CD4-positive, alpha-beta T cell treated with Interleukin-4 for 1 hour (primary cell): ENCODE data around the gene MTNR1B.

Experiments
- DNase-seq, 2 donors: peaks; one replicate each; pipeline ENCODE4 v3.0.0-alpha.2; 2020 to 2022

MTNR1B gene

DNA sequence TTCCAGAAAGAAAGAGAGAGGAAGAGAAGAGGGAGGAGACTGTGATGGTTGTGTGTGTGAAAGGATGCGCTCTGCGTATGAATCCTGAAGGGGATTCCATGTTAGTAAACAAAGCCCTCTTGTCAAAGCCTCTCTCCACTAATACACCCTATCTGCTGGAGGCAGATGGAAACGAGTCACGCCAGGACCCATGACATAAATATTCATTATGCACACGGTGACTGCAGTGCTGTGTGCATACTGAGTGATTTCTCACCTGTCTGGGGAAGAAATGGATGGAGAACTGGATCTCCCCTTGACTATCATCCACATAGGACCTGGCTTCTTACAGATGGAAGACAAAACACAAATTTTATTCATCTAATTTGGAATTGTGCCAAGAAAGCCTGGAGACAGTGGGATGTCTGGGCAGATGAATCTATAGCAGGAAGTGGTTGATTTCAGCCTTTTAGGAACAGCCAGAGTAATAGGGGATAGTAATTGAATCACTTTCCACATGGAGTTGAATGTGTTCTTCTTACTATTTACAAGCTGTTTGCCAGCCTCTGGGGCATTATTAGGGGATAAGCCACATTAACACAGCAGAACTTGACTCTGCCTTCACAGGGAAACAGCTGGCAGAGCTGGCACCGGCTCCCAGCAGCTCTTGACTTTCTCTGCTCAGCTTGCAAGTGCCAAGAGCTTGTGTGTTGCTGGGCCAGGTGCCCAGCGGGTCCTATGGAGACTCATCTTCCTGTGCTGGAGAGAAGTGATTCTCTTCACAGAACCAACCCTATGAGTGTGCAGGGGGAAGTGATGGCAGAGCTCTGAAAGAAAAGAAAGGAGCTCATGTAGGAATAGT is 9.0 kb downstream of the MTNR1B start:
- DNase-seq: no peak

GRCh38 chr11:92979176-92979575 is 9.7 kb downstream of the MTNR1B start:
- DNase-seq: no peak

- DNase-seq: no peak
Measured at GRCh38 chr11:92980312-92980711, 10.9 kb downstream of the MTNR1B start.

DNA sequence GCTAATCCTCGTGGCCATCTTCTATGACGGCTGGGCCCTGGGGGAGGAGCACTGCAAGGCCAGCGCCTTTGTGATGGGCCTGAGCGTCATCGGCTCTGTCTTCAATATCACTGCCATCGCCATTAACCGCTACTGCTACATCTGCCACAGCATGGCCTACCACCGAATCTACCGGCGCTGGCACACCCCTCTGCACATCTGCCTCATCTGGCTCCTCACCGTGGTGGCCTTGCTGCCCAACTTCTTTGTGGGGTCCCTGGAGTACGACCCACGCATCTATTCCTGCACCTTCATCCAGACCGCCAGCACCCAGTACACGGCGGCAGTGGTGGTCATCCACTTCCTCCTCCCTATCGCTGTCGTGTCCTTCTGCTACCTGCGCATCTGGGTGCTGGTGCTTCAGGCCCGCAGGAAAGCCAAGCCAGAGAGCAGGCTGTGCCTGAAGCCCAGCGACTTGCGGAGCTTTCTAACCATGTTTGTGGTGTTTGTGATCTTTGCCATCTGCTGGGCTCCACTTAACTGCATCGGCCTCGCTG is 12.1 kb downstream of the MTNR1B start:
- no peak for DNase-seq

GRCh38 chr11:92986585-92986984 is 17.1 kb downstream of the MTNR1B start:
- DNase-seq: no peak

GRCh38 chr11:92993004-92993403 is 23.6 kb downstream of the MTNR1B start:
- DNase-seq: no peak

DNA sequence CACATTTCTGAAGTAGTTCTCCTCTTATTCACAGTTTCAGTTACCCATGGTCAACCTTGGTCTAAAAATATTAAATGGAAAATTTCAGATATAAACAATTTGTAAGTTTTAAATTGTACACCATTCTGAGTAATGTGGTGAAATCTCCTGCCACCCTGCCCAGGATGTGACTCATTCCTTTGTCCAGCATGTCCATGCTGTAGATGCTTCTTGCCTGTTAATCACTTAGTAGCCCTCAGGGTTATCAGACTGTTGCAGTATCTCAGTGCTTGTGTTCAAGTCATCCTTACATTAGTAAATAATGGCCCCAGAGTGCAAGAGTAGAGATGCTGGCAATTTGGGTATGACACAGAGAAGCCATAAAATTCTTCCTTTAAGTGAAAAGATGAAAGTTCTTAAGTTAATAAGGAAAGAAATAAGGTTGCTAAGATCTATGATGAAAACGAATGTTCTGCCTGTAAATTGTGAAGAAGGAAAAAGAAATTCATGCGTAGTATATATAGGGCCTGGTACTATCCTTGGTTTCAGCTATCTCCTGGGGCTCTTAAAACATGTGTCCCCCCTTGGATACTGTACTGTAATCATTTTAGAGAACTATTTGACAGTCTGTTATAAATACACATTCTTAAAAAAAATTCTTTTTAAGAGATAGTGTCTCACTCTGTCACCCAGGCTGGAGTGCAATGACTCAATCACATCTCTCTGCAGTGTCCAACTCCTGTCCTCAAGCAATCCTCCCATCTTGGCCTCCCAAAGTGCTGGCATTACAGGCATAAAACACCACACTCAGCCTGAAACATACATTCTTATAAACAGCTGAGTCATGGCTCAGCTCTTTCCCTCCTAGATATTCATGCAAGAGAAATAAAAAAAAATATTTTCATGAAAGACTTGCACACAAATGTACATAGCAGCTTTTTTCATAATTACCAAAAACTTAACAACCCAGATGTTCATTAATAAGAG is 31.3 kb downstream of the MTNR1B start:
- no peak for DNase-seq

DNA sequence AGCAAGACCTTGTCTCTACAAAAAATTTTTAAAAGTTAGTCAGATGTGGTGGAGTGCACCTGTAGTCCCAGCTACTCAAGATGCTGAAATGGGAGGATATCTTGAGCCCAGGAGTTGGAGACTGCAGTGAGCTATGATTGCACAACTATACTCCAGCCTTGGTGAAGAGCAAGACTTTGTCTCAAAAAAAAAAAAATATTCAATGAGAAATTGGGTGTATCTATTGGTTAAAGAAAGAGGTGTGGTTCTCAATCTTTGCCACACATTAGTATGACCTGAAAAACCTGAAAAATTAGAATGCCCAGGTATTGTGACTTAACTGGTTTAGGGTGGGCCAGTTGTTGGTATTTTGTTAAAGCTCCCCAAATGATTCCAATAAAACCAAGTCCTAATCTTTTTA is 32.4 kb downstream of the MTNR1B start:
- DNase-seq: no peak

DNA sequence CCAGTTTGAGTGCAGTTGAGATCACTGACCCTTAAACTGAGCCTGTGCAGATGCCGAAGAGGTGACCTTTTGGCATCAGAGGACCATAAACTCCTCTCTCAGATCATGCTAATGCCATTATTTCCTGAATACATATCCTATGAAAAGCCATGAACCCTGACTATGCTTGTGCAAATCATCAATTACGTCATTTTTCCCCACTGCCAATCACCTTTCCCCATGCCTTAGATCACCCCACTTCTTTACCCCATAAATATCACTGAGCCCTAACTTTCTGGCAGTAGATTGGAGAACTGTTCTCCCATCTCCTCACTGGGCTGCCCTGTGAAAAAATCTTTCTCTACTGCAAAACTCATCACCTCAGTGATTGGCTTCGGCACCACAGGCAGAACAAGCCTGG is 32.9 kb downstream of the MTNR1B start:
- no peak for DNase-seq

- no peak for DNase-seq
Measured at GRCh38 chr11:93005239-93005638, 35.8 kb downstream of the MTNR1B start.

DNA sequence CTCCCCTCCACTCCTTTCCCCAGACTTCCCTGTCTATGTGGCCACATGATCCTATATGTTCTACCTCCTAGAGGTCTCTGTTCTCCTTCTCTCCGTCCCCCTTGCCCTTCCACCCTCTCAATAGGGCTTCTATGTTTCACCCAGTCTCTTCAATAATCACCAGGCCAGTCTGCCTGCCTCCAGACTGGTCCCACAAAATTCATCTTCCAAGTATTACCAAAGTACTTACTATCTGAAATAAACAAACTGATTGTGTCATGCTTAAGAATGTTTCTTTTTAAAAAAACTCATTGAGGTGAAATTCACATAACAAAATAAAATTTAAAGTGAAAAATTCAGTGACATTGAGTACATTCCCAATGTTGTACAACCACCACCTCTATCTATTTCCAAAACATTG is 44.2 kb downstream of the MTNR1B start:
- DNase-seq: no peak

- DNase-seq: no peak
Measured at GRCh38 chr11:93016595-93016994, 47.1 kb downstream of the MTNR1B start.

GRCh38 chr11:93017821-93018690 is 48.6 kb downstream of the MTNR1B start:
- DNase-seq: no peak

DNA sequence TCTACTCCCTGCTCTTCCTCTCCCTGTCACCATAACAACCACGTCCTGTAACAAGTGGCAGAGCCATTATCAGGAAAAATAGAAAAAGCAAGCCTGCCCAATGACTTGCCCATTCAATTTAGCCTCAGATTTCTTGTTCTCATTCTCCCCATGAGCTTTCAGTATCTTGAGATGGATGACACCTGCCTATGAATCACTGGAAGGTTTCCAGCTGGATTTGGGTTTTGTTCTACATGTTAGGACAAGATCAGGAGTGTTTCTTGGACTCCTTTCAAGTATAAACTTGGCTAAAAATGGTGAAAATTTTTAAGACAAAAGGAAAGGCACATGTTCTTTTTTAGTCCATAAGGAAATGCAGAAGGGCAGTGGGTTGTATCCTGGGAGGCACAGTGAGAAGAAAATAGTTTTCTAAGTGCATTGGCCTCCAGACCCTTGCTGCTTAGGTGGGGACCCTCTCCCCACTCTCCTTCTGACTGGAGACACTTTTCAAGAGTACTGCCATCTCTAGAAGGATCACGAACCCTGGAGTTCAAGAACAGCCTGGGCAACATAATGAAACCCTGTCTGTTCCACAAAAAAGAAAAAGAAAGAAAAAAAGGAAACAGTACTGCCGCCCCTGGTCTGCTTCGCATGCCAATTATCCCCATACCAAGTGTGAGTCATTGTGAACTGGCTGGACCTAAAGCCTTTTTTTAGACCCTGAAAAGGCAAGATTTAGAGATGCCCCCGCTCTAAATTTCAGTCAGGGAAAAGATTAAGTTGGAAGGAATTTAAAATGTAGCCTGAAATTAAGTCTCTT is 51.0 kb downstream of the MTNR1B start:
- DNase-seq: no peak

DNA sequence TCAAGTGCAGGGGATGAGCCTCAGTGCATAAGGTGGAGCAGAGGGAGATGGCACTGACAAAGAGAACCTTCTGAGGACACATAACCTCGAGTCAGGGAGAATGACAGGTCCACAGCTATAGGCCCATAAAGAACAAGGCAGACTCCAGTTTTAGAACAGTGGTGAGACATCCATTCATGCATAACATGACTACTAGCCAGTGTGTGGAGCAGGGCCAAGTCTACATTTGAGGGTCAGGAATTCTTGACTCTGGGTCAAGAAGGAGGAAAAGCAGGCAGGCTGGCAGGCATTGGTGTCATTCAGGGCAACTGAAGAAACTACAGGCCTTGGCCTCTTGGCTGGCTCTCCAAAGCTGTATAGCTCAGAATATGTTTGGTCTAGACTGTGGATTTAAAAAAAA is 54.9 kb downstream of the MTNR1B start:
- no peak for DNase-seq

DNA sequence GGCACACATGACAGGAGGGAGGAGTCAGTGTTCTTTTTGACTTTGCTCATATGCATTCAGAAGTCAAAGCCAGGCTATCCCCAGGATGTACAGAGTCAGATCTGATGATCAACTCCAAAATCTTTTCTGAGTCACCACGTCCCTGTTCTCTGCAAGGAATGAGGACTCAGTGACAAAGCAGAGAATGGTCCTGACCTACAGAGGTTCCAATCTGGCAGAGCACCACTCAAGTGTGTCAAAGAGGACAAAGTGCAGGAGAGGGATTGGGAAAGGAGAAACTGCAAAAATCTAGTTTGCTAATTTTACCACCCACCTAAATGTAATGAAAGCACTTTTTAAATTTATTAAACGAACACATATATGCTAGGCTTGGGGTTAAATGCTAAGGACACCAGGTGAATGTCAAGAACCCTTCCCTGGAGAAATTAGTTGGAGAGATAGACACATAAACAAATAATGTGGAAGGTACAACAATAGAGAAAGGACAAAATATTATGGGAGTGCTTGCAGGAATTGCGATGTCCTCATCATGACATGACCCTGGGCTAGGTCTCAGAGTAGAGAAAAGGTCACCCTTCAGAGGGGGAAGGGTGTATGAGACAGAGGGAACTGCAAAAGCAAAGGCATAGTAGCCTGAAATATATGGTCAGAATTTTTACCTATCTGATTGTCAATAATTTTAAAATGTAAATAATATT is 56.3 kb downstream of the MTNR1B start:
- DNase-seq: no peak

- DNase-seq: no peak
Measured at GRCh38 chr11:93028960-93029522, 59.6 kb downstream of the MTNR1B start.

GRCh38 chr11:93031386-93031785 is 61.9 kb downstream of the MTNR1B start:
- no peak for DNase-seq
